Spleen (tissue), 13 donors: ENCODE results near the gene ETV5. TPM values are rescaled to one million over a fixed set of nuclear protein-coding genes. Genes with fewer than 3 reads are reported as not detected.

Experiments used
- DNase-seq: peaks from one replicate; pipeline ENCODE4 v3.0.0-alpha.2; 2020
- H3K27ac ChIP-seq, 8 donors: fragments of 200-600 bp; sonication (generic) in 7 of 8; 1 replicate in 4 of 8; 2 replicates in 4 of 8; pipeline versions ENCODE4 v1.5.0 to v1.8.0; 2016 to 2021; ENCODE audit warnings: inconsistent platforms in 4 of 8, mild to moderate bottlenecking in 4 of 8, moderate library complexity in 1 of 8
- H3K27me3 ChIP-seq, 7 donors: fragments of 200-600 bp; sonication (generic) in 6 of 7; replicated peaks in 1 of 7; 1 replicate in 4 of 7; 2 replicates in 3 of 7; pipeline versions ENCODE4 v1.5.0 to v1.8.0; 2016 to 2021; ENCODE audit warnings: inconsistent platforms in 3 of 7, mild to moderate bottlenecking in 1 of 7
- H3K36me3 ChIP-seq, 6 donors: fragments of 200-600 bp; sonication (generic) in 5 of 6; 1 replicate in 4 of 6; 2 replicates in 2 of 6; pipeline versions ENCODE4 v1.5.0 to v1.8.0; 2016 to 2021; ENCODE audit warnings: inconsistent platforms in 2 of 6
- H3K4me1 ChIP-seq, 6 donors: fragments of 200-600 bp; sonication (generic) in 5 of 6; 1 replicate in 3 of 6; 2 replicates in 3 of 6; pipeline versions ENCODE4 v1.5.0 to v1.8.0; 2016 to 2021; ENCODE audit warnings: inconsistent platforms in 3 of 6
- H3K4me3 ChIP-seq, 8 donors: fragments of 200-600 bp; sonication (generic) in 7 of 8; 1 replicate in 4 of 8; 2 replicates in 4 of 8; pipeline versions ENCODE4 v1.5.0 to v1.8.0; 2016 to 2021; ENCODE audit warnings: inconsistent platforms in 4 of 8, mild to moderate bottlenecking in 4 of 8, moderate library complexity in 2 of 8
- H3K9me3 ChIP-seq, 8 donors: fragments of 200-600 bp; sonication (generic) in 7 of 8; 1 replicate in 4 of 8; 2 replicates in 4 of 8; pipeline versions ENCODE4 v1.5.0 to v1.8.0; 2016 to 2021; ENCODE audit warnings: inconsistent platforms in 4 of 8
- CTCF ChIP-seq, 11 experiments: fragments of 200-600 bp in 7 of 11; fragments of 450-650 bp in 4 of 11; sonication (generic) in 4 of 11; IDR thresholded peaks in 8 of 11; conservative IDR thresholded peaks in 3 of 11; 1 replicate in 7 of 11; 2 replicates in 4 of 11; pipeline versions ENCODE4 v1.4.0 to v1.8.0; 2016 to 2021; ENCODE audit warnings: antibody characterized with exemption in 11 of 11, inconsistent platforms in 4 of 11, mild to moderate bottlenecking in 1 of 11
- POLR2A ChIP-seq, 3 donors: fragments of 450-650 bp; IDR thresholded peaks; one replicate each; pipeline ENCODE4 v1.5.1; 2017; ENCODE audit warnings: antibody characterized with exemption in 3 of 3, mild to moderate bottlenecking in 1 of 3
- POLR2AphosphoS5 ChIP-seq, 3 donors: sonication (generic); formaldehyde crosslinking; IDR thresholded peaks; one replicate each; pipeline ENCODE4 v1.5.1; 2017; ENCODE audit warnings: antibody characterized with exemption in 3 of 3
- WGBS, 5 donors: extraction: QIAGEN DNeasy Blood & Tissue Kit in 3 of 5; methylation state at CpG; one replicate each; pipeline versions ENCODE4 v1.1.5 to v1.1.7; 2013 to 2018; 5-methylcytosine and 5-hydroxymethylcytosine counted together
- intact Hi-C: fragments of 100-400 bp; cut with DNase I; formaldehyde crosslinking; loops from one replicate; pipeline ENCODE4 v1.15.0; 2023; ENCODE audit warnings: low total_unique reads
- long read RNA-seq, 2 donors: transcript quantifications; one replicate each; lab custom pipeline, GENCODE V29; 2026
- polyA plus RNA-seq, 3 donors: library from polyadenylated mRNA; stranded (reverse); fragments of 200-250 nt; gene quantifications; one replicate each; pipeline ENCODE4 v1.2.1, GENCODE V29; 2013
- total RNA-seq, 7 donors: library from RNA; depleted of rRNA in 3 of 7; stranded (reverse); fragments of >200 nt in 3 of 7; fragmentation: NEBNext Ultra II Directional in 4 of 7; extraction: Animal tissue kit (Norgen Biotek cat#: 25700) in 4 of 7; gene quantifications; one replicate each; pipeline versions ENCODE4 v1.1.0 to v1.2.1, GENCODE V29; 2016 to 2021
- donor health status: healthy with polysubstance abuse.
- donor health status: DM: no; HTN: no; CAD: no; lungs with moderate emphysema.
- donor health status: DM: no; HTN: no; CAD: no.
- donor health status: Bipolar disorder and iron deficiency.
- donor health status: healthy.
- donor health status: DM: no; HTN: no; CAD: no.
- donor health status: DM: yes; HTN: yes; CAD: no.

The ETV5 gene
- 10 to 100 TPM; 19.3 to 65.5 (median 34.6) TPM for total RNA-seq
- polyA plus RNA-seq: 1 to 10 TPM; 5.2 to 8.9 (median 6.3) TPM
- long read RNA-seq, donor 1, full-length matches to known transcripts: 6 of 6 reads
- long read RNA-seq, donor 1, partial matches to known transcripts: 0 of 6 reads
- long read RNA-seq, donor 1, other reads (novel, unspliced or antisense): 0 of 6 reads
- long read RNA-seq, donor 2, full-length matches to known transcripts: 2 of 2 reads
- long read RNA-seq, donor 2, partial matches to known transcripts: 0 of 2 reads
- long read RNA-seq, donor 2, other reads (novel, unspliced or antisense): 0 of 2 reads

DNA sequence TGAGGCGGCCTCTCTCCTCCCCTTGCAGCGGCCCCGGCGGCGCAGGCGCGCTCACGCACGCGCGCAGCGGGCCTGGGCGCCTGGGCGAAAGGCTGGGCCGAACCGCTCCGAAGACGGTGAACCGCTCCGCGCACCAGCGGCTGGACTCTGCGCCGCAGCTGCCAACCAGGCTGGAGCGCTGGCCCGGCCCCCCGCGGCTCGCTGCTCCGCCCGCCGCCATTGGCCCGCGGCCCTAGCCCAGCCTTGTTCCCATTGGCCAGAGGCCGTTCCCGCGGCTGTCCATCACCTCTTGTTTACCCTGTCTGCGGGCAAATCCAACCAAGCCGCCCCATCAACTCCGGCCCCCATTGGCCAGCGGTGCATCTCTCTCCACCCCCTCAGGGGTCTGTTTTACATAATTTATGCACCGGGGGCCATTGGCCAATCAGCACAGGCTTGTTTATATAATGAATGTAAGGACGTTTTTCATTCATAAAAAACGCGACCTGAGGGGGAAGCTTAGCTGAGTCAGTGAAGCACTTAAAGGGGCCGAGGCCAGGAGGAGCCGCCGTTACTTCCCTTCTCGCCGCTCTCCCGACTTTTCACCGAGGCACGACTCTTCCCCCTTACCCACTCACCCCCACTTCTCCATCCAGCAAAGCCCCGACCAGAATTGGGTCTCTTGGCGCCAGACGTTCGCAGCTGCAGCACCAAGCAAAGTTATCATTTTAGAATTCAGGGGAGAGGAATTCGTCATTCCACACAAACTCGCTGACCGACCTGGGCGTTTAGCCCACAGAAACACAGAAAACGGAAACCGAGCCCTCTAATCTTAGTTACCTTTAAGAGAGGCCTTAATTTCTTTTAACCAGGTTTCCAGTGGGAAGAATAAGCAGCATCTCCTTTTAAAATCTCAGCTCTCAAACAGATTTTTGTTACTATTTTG is at the start of gene ETV5:
Gene ETV5 (minus strand): TSS at position 149 of the 925 bp plus-strand sequence. CDS start 3,221 bp downstream, outside the sequence.
- Histone ChIP-seq H3K27ac (peak within 1 kb of the TSS; percentile 11 to 84 (median 80)), H3K4me1 (peaks cover 12 to 56% (median 42%) of the 10 kb centered on the region in 6 donors), H3K36me3 (no peaks in the 10 kb centered on the region), H3K27me3 (peaks cover 0 to 87% (median 35%) of the 10 kb centered on the region in 7 donors), H3K4me3 (peak within 1 kb of the TSS; percentile 52 to 77 (median 72)), H3K9me3 (no peaks in the 10 kb centered on the region)
- intact Hi-C loops: no loop called here
- peak; percentile 98 for DNase-seq
- TF ChIP-seq POLR2A (IDR thresholded peaks at IDR 0.05): peak in 2 of 3 donors; percentile 16 to 74
- peak; percentile 78 to 91 (median 89) for TF ChIP-seq POLR2AphosphoS5 (IDR thresholded peaks at IDR 0.05)
- TF ChIP-seq CTCF (IDR thresholded peaks at IDR 0.05 in 8 of 11, conservative IDR thresholded peaks at IDR 0.05 in 3 of 11): peak in 4 of 11 experiments; percentile 6 to 49 (median 32)
- 0% methylated on average over 41 to 63 of the region's 63 CpGs for WGBS, 5 donors

- Histone ChIP-seq H3K27ac (no peak overlapping the region), H3K27me3 (no peaks in the 10 kb centered on the region), H3K4me3 (no peak overlapping the region), H3K9me3 (no peaks in the 10 kb centered on the region), H3K36me3 (peaks cover 0 to 2% (median 0%) of the 10 kb centered on the region in 6 donors), H3K4me1 (peaks cover 11 to 42% (median 30%) of the 10 kb centered on the region in 6 donors)
- TF ChIP-seq POLR2AphosphoS5 (IDR thresholded peaks at IDR 0.05) (no peak), POLR2A (IDR thresholded peaks at IDR 0.05) (no peak), CTCF (IDR thresholded peaks at IDR 0.05 in 8 of 11, conservative IDR thresholded peaks at IDR 0.05 in 3 of 11) (no peak)
- DNase-seq: no peak
- intact Hi-C loops: no loop called here
- WGBS, 5 donors: 93 to 98% (median 95%) methylated on average over 2 of the region's 2 CpGs
These were observed 45.8 kb upstream of the ETV5 start for GRCh38 chr3:186154641-186155040.

GRCh38 chr3:186152889-186153292 is 44.0 kb upstream of the ETV5 start:
- WGBS, 5 donors: 17 to 45% (median 38%) methylated on average over 9 of the region's 9 CpGs
- intact Hi-C loops: no loop called here
- DNase-seq: no peak
- peaks cover 11 to 51% (median 31%) of the 10 kb centered on the region in 6 donors for H3K4me1 ChIP-seq
- H3K9me3 ChIP-seq: no peaks in the 10 kb centered on the region
- no peak for TF ChIP-seq CTCF (IDR thresholded peaks at IDR 0.05 in 8 of 11, conservative IDR thresholded peaks at IDR 0.05 in 3 of 11)
- TF ChIP-seq POLR2A (IDR thresholded peaks at IDR 0.05): no peak
- no peak for TF ChIP-seq POLR2AphosphoS5 (IDR thresholded peaks at IDR 0.05)
- H3K36me3 ChIP-seq: peaks cover 0 to 6% (median 0%) of the 10 kb centered on the region in 6 donors
- peak overlapping the region in 1 of 8 donors; percentile 31 for H3K4me3 ChIP-seq
- peak overlapping the region in 6 of 8 donors; percentile 19 to 86 (median 62) for H3K27ac ChIP-seq
- H3K27me3 ChIP-seq: no peaks in the 10 kb centered on the region
